CD4-positive, alpha-beta T cell treated with Interleukin-15 for 1 hour (primary cell): ENCODE results near the gene CADM2.

Experiments
- DNase-seq: peaks from one replicate; pipeline ENCODE4 v3.0.0-alpha.2; 2020

The CADM2 gene

GRCh38 chr3:86047161-86047560 lies 1088.4 kb downstream of the CADM2 start:
- no peak for DNase-seq

GRCh38 chr3:86051058-86051457 lies 1092.3 kb downstream of the CADM2 start:
- DNase-seq: no peak

GRCh38 chr3:86056032-86056431 lies 1097.2 kb downstream of the CADM2 start:
- no peak for DNase-seq

- DNase-seq: no peak
Observed at GRCh38 chr3:86056962-86057361, 1098.2 kb downstream of the CADM2 start.

- DNase-seq: no peak
Observed at GRCh38 chr3:86073799-86074198, 1115.0 kb downstream of the CADM2 start.

GRCh38 chr3:86087160-86087871 lies 1128.5 kb downstream of the CADM2 start:
- DNase-seq: no peak

GRCh38 chr3:86104154-86104553 lies 1145.4 kb downstream of the CADM2 start:
- no peak for DNase-seq

GRCh38 chr3:86109434-86109833 lies 1150.6 kb downstream of the CADM2 start:
- no peak for DNase-seq
